GM19043 (cell line): ENCODE measurements around the gene TEX22.

Experiments
- ATAC-seq: cut with Tn5 transposase; IDR thresholded peaks from one replicate; pipeline ENCODE4 v1.9.1; 2021; ENCODE audit warnings: low read depth; ENCODE audit not compliant: unreplicated experiment

TEX22 gene

GRCh38 chr14:105384041-105384557, 14.2 kb upstream of the TEX22 start:
- ATAC-seq: no peak

- ATAC-seq: no peak
Observed at GRCh38 chr14:105384605-105385321, 13.6 kb upstream of the TEX22 start.

GRCh38 chr14:105385322-105385637, 13.1 kb upstream of the TEX22 start:
- ATAC-seq: no peak

- ATAC-seq: no peak
Observed at GRCh38 chr14:105385698-105386365, 12.5 kb upstream of the TEX22 start.

GRCh38 chr14:105386581-105387529, 11.5 kb upstream of the TEX22 start:
- no peak for ATAC-seq

- ATAC-seq: no peak
Observed at GRCh38 chr14:105387530-105387922, 10.8 kb upstream of the TEX22 start.

- ATAC-seq: no peak
Observed at GRCh38 chr14:105388110-105388951, 10.0 kb upstream of the TEX22 start.

GRCh38 chr14:105388976-105389375, 9.4 kb upstream of the TEX22 start:
- no peak for ATAC-seq

- ATAC-seq: no peak
Observed at GRCh38 chr14:105389534-105389933, 8.8 kb upstream of the TEX22 start.

- no peak for ATAC-seq
Observed at GRCh38 chr14:105389976-105390848, 8.1 kb upstream of the TEX22 start.

- no peak for ATAC-seq
Observed at GRCh38 chr14:105390849-105391500, 7.4 kb upstream of the TEX22 start.

- no peak for ATAC-seq
Observed at GRCh38 chr14:105391541-105391940, 6.8 kb upstream of the TEX22 start.

GRCh38 chr14:105392131-105393090, 5.9 kb upstream of the TEX22 start:
- no peak for ATAC-seq

- no peak for ATAC-seq
Observed at GRCh38 chr14:105393151-105393550, 5.2 kb upstream of the TEX22 start.

GRCh38 chr14:105394714-105395537, 3.4 kb upstream of the TEX22 start:
- no peak for ATAC-seq

- no peak for ATAC-seq
Observed at GRCh38 chr14:105395538-105395854, 2.8 kb upstream of the TEX22 start.

GRCh38 chr14:105397350-105397931, 897 bp upstream of the TEX22 start:
- ATAC-seq: no peak
